ENCODE results near the gene CCDC74A.

DNA sequence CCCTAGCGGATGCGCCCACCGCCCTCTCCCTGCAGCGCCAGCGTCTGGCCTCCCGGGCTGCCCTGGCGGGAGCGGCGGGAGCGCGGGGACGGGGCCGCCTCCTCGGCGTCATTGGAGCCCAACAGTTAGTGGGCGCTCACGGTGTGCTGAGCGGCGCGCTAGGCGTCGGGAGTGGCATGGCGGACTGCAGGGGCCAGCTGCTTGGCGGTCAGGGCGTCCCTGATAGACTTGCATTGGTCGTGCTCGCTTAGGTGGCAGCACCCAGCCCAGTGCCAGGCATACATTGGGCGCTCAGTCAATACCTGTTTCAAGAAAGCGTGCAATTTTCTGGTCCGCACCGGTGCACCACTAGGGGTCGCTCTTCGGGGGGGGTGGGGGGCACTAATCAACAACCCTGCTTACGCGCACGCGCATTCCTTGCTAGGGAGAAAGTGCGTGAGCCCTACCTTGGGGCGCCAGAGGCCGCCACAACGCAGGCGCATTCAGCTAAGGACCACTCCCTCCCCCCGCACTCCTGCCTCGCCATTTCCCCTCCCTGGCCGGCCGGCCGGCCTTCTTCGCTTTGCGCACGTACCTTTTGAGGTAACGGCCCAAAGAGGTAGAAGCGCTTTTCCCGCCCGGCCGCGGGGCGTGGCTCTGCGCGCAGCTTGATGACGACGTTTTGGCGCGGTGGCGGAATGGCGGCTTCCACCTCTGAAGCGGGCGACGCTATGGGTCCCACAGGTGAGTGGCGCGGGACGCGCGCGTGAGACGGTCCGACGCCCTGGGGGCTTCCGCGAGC lies 35.1 kb upstream of the CCDC74A start:
- TF ChIP-seq, protein P1, sequence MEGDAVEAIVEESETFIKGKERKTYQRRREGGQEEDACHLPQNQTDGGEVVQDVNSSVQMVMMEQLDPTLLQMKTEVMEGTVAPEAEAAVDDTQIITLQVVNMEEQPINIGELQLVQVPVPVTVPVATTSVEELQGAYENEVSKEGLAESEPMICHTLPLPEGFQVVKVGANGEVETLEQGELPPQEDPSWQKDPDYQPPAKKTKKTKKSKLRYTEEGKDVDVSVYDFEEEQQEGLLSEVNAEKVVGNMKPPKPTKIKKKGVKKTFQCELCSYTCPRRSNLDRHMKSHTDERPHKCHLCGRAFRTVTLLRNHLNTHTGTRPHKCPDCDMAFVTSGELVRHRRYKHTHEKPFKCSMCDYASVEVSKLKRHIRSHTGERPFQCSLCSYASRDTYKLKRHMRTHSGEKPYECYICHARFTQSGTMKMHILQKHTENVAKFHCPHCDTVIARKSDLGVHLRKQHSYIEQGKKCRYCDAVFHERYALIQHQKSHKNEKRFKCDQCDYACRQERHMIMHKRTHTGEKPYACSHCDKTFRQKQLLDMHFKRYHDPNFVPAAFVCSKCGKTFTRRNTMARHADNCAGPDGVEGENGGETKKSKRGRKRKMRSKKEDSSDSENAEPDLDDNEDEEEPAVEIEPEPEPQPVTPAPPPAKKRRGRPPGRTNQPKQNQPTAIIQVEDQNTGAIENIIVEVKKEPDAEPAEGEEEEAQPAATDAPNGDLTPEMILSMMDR (IDR thresholded peaks at IDR 0.05; ENCODE audit: low read depth, low read length, poor library complexity, severe bottlenecking), result peak; percentile 95
- no peak for TF ChIP-seq EZH2phosphoT487 (IDR thresholded peaks at IDR 0.05; ENCODE audit: borderline replicate concordance, low read length)

Measured in DOHH2 (cell line).